Stimulated activated CD4-positive, alpha-beta T cell treated with anti-CD3 and anti-CD28 coated beads, Interleukin-2, amount 100 ng/mL, for 48 hours (primary cell): Measurements from ENCODE around the gene TLNRD1.
"Not testable (repeated sequence)": the region's sequence is repeated elsewhere in the genome, so short reads cannot be mapped to it uniquely, and the experiment has no call there.

Source experiments
- DNase-seq, 2 donors: peaks; one replicate each; pipeline ENCODE4 v3.0.0-alpha.2; 2020

Gene TLNRD1

GRCh38 chr15:81000624-81001151 is at the start of gene TLNRD1:
Gene TLNRD1, plus strand, starts transcription at chr15:81000923. Its CDS starts 1,349 bp downstream, at chr15:81002272.
- peak; percentile 70 to 74 for DNase-seq

GRCh38 chr15:80951941-80952340 is 48.8 kb upstream of the TLNRD1 start:
- no peak for DNase-seq

GRCh38 chr15:80953001-80953952 is 47.4 kb upstream of the TLNRD1 start:
- DNase-seq = no peak

GRCh38 chr15:80953953-80954778 is 46.6 kb upstream of the TLNRD1 start:
- DNase-seq = no peak

GRCh38 chr15:80955571-80956452 is 44.9 kb upstream of the TLNRD1 start:
- peak; percentile 48 to 49 for DNase-seq

- no peak for DNase-seq
These were observed 43.2 kb upstream of the TLNRD1 start for GRCh38 chr15:80957556-80957955.

GRCh38 chr15:80957976-80958375 is 42.7 kb upstream of the TLNRD1 start:
- DNase-seq = no peak

GRCh38 chr15:80958818-80959495 is 41.8 kb upstream of the TLNRD1 start:
- no peak for DNase-seq

- not testable (repeated sequence) for DNase-seq
These were observed 35.3 kb upstream of the TLNRD1 start for GRCh38 chr15:80965454-80965853.

- no peak for DNase-seq
These were observed 34.1 kb upstream of the TLNRD1 start for GRCh38 chr15:80966431-80967197.

- DNase-seq = no peak
These were observed 33.3 kb upstream of the TLNRD1 start for GRCh38 chr15:80967451-80967850.

GRCh38 chr15:80967991-80968510 is 32.7 kb upstream of the TLNRD1 start:
- DNase-seq = no peak

GRCh38 chr15:80969316-80969715 is 31.4 kb upstream of the TLNRD1 start:
- no peak for DNase-seq

GRCh38 chr15:80970018-80970657 is 30.6 kb upstream of the TLNRD1 start:
- DNase-seq = peak; percentile 66 to 70

- no peak for DNase-seq
These were observed 30.1 kb upstream of the TLNRD1 start for GRCh38 chr15:80970658-80971057.

- DNase-seq = no peak
These were observed 29.6 kb upstream of the TLNRD1 start for GRCh38 chr15:80971143-80971542.

GRCh38 chr15:80972276-80972675 is 28.4 kb upstream of the TLNRD1 start:
- DNase-seq = no peak

GRCh38 chr15:80974914-80975313 is 25.8 kb upstream of the TLNRD1 start:
- no peak for DNase-seq

- DNase-seq = no peak
These were observed 23.9 kb upstream of the TLNRD1 start for GRCh38 chr15:80976851-80977250.

GRCh38 chr15:80977627-80978036 is 23.1 kb upstream of the TLNRD1 start:
- peak in 1 of 2 donors; percentile 20 for DNase-seq
